H1 (cell line): ENCODE data around the gene DHX38. TPM values are rescaled to one million over a fixed set of nuclear protein-coding genes. Genes with fewer than 3 reads are reported as not detected.

Source experiments
- ASH2L ChIP-seq: fragments of 200-600, 300-600 bp; sonication (generic); IDR thresholded peaks from one replicate; pipeline ENCODE4 v1.7.1; 2017; ENCODE audit warnings: low read length
- BCL11A ChIP-seq, 2 experiments: IDR thresholded peaks; one replicate each; pipeline ENCODE4 v1.6.1; 2011; ENCODE audit warnings: low read depth in 2 of 2, low read length in 2 of 2, mild to moderate bottlenecking in 2 of 2
- polyA plus RNA-seq, 7 experiments: library from polyadenylated mRNA; depleted of rRNA in 3 of 7; stranded (reverse) in 5 of 7; unstranded in 2 of 7; fragments of >200 nt in 5 of 7; fragments of 200-250 nt in 2 of 7; gene quantifications; 1 replicate in 5 of 7; 2 replicates in 1 of 7; 4 replicates in 1 of 7; pipeline versions ENCODE4 v1.2.1 to v1.2.3, GENCODE V29; 2011 to 2013; ENCODE audit warnings: missing spikeins in 2 of 7, mixed read lengths in 2 of 7
- total RNA-seq: library from RNA; stranded (reverse); fragmentation: NEBNext Ultra II Directional; extraction: Animal tissue kit (Norgen Biotek cat#: 25700); gene quantifications from 2 replicates; pipeline ENCODE4 v1.2.1, GENCODE V29; 2021
- TF ChIP-seq, protein P1 (sequence below): fragments of 300-600 bp; sonication (generic); IDR thresholded peaks from 2 replicates; pipeline ENCODE4 v1.7.1; 2012; ENCODE audit warnings: low read length, moderate library complexity, mild to moderate bottlenecking, inconsistent platforms; ENCODE audit not compliant: insufficient replicate concordance

Gene DHX38
- total and polyA plus RNA-seq, 2 of the 8 experiments (the other 6 are each of a cell fraction or from before 2014, with no cell fraction given) = 27.3 to 53.5 TPM

DNA sequence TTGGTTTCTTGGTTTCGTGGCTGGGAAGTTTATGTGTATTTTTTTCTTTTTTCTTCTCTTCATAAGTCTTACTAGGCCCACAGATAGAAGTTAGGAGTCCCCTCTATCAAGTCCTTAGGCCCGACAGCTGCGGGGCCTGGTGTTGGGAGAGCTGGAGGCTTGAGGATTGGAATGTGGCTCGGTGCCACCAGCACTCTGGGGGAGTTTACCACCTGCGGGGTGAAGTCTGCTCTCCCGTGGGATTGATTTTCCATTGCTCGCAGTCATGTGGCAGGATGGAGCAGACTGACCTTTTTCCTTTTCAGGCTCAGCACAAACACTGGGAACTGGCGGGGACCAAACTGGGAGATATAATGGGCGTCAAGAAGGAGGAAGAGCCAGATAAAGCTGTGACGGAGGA lies 7.5 kb downstream of the DHX38 start (continued):
- TF ChIP-seq, protein P1, sequence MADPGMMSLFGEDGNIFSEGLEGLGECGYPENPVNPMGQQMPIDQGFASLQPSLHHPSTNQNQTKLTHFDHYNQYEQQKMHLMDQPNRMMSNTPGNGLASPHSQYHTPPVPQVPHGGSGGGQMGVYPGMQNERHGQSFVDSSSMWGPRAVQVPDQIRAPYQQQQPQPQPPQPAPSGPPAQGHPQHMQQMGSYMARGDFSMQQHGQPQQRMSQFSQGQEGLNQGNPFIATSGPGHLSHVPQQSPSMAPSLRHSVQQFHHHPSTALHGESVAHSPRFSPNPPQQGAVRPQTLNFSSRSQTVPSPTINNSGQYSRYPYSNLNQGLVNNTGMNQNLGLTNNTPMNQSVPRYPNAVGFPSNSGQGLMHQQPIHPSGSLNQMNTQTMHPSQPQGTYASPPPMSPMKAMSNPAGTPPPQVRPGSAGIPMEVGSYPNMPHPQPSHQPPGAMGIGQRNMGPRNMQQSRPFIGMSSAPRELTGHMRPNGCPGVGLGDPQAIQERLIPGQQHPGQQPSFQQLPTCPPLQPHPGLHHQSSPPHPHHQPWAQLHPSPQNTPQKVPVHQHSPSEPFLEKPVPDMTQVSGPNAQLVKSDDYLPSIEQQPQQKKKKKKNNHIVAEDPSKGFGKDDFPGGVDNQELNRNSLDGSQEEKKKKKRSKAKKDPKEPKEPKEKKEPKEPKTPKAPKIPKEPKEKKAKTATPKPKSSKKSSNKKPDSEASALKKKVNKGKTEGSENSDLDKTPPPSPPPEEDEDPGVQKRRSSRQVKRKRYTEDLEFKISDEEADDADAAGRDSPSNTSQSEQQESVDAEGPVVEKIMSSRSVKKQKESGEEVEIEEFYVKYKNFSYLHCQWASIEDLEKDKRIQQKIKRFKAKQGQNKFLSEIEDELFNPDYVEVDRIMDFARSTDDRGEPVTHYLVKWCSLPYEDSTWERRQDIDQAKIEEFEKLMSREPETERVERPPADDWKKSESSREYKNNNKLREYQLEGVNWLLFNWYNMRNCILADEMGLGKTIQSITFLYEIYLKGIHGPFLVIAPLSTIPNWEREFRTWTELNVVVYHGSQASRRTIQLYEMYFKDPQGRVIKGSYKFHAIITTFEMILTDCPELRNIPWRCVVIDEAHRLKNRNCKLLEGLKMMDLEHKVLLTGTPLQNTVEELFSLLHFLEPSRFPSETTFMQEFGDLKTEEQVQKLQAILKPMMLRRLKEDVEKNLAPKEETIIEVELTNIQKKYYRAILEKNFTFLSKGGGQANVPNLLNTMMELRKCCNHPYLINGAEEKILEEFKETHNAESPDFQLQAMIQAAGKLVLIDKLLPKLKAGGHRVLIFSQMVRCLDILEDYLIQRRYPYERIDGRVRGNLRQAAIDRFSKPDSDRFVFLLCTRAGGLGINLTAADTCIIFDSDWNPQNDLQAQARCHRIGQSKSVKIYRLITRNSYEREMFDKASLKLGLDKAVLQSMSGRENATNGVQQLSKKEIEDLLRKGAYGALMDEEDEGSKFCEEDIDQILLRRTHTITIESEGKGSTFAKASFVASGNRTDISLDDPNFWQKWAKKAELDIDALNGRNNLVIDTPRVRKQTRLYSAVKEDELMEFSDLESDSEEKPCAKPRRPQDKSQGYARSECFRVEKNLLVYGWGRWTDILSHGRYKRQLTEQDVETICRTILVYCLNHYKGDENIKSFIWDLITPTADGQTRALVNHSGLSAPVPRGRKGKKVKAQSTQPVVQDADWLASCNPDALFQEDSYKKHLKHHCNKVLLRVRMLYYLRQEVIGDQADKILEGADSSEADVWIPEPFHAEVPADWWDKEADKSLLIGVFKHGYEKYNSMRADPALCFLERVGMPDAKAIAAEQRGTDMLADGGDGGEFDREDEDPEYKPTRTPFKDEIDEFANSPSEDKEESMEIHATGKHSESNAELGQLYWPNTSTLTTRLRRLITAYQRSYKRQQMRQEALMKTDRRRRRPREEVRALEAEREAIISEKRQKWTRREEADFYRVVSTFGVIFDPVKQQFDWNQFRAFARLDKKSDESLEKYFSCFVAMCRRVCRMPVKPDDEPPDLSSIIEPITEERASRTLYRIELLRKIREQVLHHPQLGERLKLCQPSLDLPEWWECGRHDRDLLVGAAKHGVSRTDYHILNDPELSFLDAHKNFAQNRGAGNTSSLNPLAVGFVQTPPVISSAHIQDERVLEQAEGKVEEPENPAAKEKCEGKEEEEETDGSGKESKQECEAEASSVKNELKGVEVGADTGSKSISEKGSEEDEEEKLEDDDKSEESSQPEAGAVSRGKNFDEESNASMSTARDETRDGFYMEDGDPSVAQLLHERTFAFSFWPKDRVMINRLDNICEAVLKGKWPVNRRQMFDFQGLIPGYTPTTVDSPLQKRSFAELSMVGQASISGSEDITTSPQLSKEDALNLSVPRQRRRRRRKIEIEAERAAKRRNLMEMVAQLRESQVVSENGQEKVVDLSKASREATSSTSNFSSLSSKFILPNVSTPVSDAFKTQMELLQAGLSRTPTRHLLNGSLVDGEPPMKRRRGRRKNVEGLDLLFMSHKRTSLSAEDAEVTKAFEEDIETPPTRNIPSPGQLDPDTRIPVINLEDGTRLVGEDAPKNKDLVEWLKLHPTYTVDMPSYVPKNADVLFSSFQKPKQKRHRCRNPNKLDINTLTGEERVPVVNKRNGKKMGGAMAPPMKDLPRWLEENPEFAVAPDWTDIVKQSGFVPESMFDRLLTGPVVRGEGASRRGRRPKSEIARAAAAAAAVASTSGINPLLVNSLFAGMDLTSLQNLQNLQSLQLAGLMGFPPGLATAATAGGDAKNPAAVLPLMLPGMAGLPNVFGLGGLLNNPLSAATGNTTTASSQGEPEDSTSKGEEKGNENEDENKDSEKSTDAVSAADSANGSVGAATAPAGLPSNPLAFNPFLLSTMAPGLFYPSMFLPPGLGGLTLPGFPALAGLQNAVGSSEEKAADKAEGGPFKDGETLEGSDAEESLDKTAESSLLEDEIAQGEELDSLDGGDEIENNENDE = no peak
- no peak for TF ChIP-seq ASH2L
- no peak for TF ChIP-seq BCL11A (IDR thresholded peaks at IDR 0.05; ENCODE audit: low read depth in 2 of 2, low read length in 2 of 2)
